ENCODE data around the gene GJA9. TPM values are rescaled to one million over a fixed set of nuclear protein-coding genes. Genes with fewer than 3 reads are reported as not detected.
"Not testable (repeated sequence)": the region's sequence is repeated elsewhere in the genome, so short reads cannot be mapped to it uniquely, and the experiment has no call there.

Gene GJA9
- total and polyA plus RNA-seq, 2 donors (not counting 1 experiment from before 2014, with no cell fraction given), result under 0.01 TPM; not detected in 1

DNA sequence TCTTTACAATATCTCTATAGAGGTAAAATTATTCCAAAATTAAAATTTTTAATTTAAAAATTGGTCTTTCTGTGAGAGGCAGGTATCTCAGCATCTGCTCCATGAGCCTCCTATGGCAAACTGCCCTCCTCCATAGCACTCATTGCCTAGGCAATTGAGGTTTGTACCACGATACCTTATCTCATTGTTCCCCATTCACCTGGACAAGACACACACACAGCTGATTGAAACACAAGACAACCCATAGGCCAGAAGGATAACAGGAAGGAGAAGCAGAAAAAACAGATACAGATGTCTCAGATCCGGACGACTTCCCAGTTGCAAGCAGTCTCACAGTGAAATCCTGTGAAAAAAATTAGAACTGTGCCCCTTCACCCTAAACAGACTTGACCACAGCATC is 36.0 kb upstream of the GJA9 start:
- H3K4me3 ChIP-seq (replicated peaks in 1 of 4; ENCODE audit: control extremely low read depth in 1 of 4, insufficient read depth in 1 of 4, low read depth in 3 of 4, low read length in 4 of 4), result no peak overlapping the region
- no peak overlapping the region for H2AFZ ChIP-seq (ENCODE audit: low read length)
- no peaks in the 10 kb centered on the region for H4K20me1 ChIP-seq (ENCODE audit: control insufficient read depth, extremely low read depth, insufficient read depth, low read length)
- no peak for TF ChIP-seq EZH2 (IDR thresholded peaks at IDR 0.05; ENCODE audit: low read length, missing control alignments)
- TF ChIP-seq, protein P1, sequence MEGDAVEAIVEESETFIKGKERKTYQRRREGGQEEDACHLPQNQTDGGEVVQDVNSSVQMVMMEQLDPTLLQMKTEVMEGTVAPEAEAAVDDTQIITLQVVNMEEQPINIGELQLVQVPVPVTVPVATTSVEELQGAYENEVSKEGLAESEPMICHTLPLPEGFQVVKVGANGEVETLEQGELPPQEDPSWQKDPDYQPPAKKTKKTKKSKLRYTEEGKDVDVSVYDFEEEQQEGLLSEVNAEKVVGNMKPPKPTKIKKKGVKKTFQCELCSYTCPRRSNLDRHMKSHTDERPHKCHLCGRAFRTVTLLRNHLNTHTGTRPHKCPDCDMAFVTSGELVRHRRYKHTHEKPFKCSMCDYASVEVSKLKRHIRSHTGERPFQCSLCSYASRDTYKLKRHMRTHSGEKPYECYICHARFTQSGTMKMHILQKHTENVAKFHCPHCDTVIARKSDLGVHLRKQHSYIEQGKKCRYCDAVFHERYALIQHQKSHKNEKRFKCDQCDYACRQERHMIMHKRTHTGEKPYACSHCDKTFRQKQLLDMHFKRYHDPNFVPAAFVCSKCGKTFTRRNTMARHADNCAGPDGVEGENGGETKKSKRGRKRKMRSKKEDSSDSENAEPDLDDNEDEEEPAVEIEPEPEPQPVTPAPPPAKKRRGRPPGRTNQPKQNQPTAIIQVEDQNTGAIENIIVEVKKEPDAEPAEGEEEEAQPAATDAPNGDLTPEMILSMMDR (conservative IDR thresholded peaks at IDR 0.05 in 1 of 2, IDR thresholded peaks at IDR 0.05 in 1 of 2; ENCODE audit: low read depth in 1 of 2, low read length in 2 of 2), result no peak
- no peaks in the 10 kb centered on the region for H3K9me3 ChIP-seq (ENCODE audit: control insufficient read depth, insufficient read depth, low read depth, low read length)
- H3K79me2 ChIP-seq (ENCODE audit: control insufficient read depth, insufficient read depth, low read length), result no peaks in the 10 kb centered on the region
- H3K9ac ChIP-seq (ENCODE audit: insufficient read depth, low read length), result no peak overlapping the region
- no peak overlapping the region for H3K27ac ChIP-seq (ENCODE audit: insufficient read depth, low read length)
- no peaks in the 10 kb centered on the region for H3K4me1 ChIP-seq (ENCODE audit: control insufficient read depth, extremely low read depth, insufficient read depth, low read length)
- no peak for DNase-seq (ENCODE audit: low read depth in 2 of 2)
- no peak overlapping the region for H3K4me2 ChIP-seq (ENCODE audit: extremely low read depth, insufficient read depth, low read length)
- no peaks in the 10 kb centered on the region for H3K27me3 ChIP-seq (ENCODE audit: control insufficient read depth, insufficient read depth, low read length)
- no peaks in the 10 kb centered on the region for H3K36me3 ChIP-seq (ENCODE audit: control insufficient read depth, insufficient read depth, low read length)

DNA sequence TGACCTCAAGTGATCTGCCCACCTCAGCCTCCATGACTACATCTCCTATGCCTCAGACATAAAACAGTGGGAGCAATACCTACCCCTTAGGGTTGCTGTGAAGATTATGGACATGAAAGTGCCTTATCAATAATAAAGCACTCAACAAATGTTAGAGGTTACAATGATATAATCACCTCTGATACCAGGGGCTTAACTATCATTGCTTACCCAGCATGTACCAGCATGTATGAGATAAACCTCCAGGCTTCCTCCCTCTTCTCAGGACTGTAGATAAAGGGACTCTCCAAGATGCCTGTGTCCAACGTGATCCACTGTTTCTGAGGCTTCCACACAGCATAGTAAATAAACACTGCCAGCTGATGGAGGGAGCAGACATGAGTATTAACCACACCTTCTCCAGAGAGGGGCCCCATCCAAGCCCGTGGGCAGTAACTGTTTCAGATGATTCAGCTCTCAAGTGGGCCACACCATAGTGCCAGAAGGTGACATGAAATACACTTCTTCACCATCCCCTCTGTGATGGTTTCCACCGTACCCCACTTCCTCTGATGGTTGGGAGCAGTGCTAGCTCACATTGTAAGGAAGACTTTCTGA is 34.1 kb upstream of the GJA9 start:
- H3K36me3 ChIP-seq (ENCODE audit: control insufficient read depth, insufficient read depth, low read length), result no peaks in the 10 kb centered on the region
- H3K4me3 ChIP-seq (replicated peaks in 1 of 4; ENCODE audit: control extremely low read depth in 1 of 4, insufficient read depth in 1 of 4, low read depth in 3 of 4, low read length in 4 of 4), result no peak overlapping the region
- no peak overlapping the region for H3K27ac ChIP-seq (ENCODE audit: insufficient read depth, low read length)
- no peak overlapping the region for H3K9ac ChIP-seq (ENCODE audit: insufficient read depth, low read length)
- H4K20me1 ChIP-seq (ENCODE audit: control insufficient read depth, extremely low read depth, insufficient read depth, low read length), result no peaks in the 10 kb centered on the region
- no peaks in the 10 kb centered on the region for H3K9me3 ChIP-seq (ENCODE audit: control insufficient read depth, insufficient read depth, low read depth, low read length)
- H2AFZ ChIP-seq (ENCODE audit: low read length), result no peak overlapping the region
- peak in 1 of 2 donors; percentile 7 for DNase-seq (ENCODE audit: low read depth in 2 of 2)
- TF ChIP-seq EZH2 (IDR thresholded peaks at IDR 0.05; ENCODE audit: low read length, missing control alignments), result no peak
- no peaks in the 10 kb centered on the region for H3K4me1 ChIP-seq (ENCODE audit: control insufficient read depth, extremely low read depth, insufficient read depth, low read length)
- H3K27me3 ChIP-seq (ENCODE audit: control insufficient read depth, insufficient read depth, low read length), result no peaks in the 10 kb centered on the region
- H3K79me2 ChIP-seq (ENCODE audit: control insufficient read depth, insufficient read depth, low read length), result no peaks in the 10 kb centered on the region
- no peak overlapping the region for H3K4me2 ChIP-seq (ENCODE audit: extremely low read depth, insufficient read depth, low read length)

DNA sequence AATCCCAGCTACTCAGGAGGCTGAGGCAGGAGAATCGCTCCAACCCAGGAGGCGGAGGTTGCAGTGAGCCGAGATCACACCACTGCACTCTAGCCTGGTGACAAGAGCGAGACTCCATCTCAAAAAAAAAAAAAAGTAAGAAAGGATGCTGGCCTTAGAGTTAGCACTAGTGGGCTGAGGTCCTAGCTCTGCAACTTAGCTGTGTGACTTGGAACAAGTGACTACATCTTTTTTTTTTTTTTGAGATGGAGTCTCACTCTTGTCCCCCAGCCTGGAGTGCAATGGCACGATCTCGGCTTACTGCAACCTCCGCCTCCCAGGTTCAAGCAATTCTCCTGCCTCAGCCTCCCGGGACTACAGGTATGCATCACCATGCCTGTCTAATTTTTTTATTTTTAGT is 33.5 kb upstream of the GJA9 start:
- H2AFZ ChIP-seq (ENCODE audit: low read length); H3K9me3 ChIP-seq (ENCODE audit: control insufficient read depth, insufficient read depth, low read depth, low read length); H3K79me2 ChIP-seq (ENCODE audit: control insufficient read depth, insufficient read depth, low read length); H3K4me1 ChIP-seq (ENCODE audit: control insufficient read depth, extremely low read depth, insufficient read depth, low read length); H3K27me3 ChIP-seq (ENCODE audit: control insufficient read depth, insufficient read depth, low read length); H3K4me2 ChIP-seq (ENCODE audit: extremely low read depth, insufficient read depth, low read length); H4K20me1 ChIP-seq (ENCODE audit: control insufficient read depth, extremely low read depth, insufficient read depth, low read length); H3K4me3 ChIP-seq (replicated peaks in 1 of 4; ENCODE audit: control extremely low read depth in 1 of 4, insufficient read depth in 1 of 4, low read depth in 3 of 4, low read length in 4 of 4); H3K27ac ChIP-seq (ENCODE audit: insufficient read depth, low read length); H3K36me3 ChIP-seq (ENCODE audit: control insufficient read depth, insufficient read depth, low read length); DNase-seq (ENCODE audit: low read depth in 2 of 2); H3K9ac ChIP-seq (ENCODE audit: insufficient read depth, low read length): not testable (repeated sequence)

DNA sequence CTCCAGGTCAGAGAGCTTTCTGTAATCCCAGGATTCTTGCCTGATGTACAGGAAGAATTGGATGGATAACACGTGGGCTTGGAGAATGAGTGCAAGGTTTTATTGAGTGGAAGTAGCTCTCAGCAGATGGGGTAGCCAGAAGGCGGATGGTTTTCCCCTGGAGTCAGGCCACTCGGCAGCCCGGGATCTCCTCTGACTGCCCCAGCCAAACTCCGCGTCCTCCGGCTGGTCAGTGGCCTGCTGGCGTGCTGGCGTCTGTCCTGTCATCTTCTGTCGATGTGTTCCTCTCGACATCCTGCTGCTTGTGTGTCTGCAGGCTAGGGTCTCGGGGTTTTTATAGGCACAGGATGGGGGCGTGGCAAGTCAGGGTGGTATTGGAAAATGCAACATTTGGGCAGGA is 27.4 kb upstream of the GJA9 start:
- Histone ChIP-seq H3K9ac (ENCODE audit: insufficient read depth, low read length) (no peak overlapping the region), H3K27me3 (ENCODE audit: control insufficient read depth, insufficient read depth, low read length) (no peaks in the 10 kb centered on the region), H3K79me2 (ENCODE audit: control insufficient read depth, insufficient read depth, low read length) (no peaks in the 10 kb centered on the region), H3K4me1 (ENCODE audit: control insufficient read depth, extremely low read depth, insufficient read depth, low read length) (no peaks in the 10 kb centered on the region), H3K4me2 (ENCODE audit: extremely low read depth, insufficient read depth, low read length) (no peak overlapping the region), H2AFZ (ENCODE audit: low read length) (no peak overlapping the region), H3K36me3 (ENCODE audit: control insufficient read depth, insufficient read depth, low read length) (no peaks in the 10 kb centered on the region), H3K4me3 (replicated peaks in 1 of 4; ENCODE audit: control extremely low read depth in 1 of 4, insufficient read depth in 1 of 4, low read depth in 3 of 4, low read length in 4 of 4) (no peak overlapping the region), H3K9me3 (ENCODE audit: control insufficient read depth, insufficient read depth, low read depth, low read length) (no peaks in the 10 kb centered on the region), H3K27ac (ENCODE audit: insufficient read depth, low read length) (no peak overlapping the region), H4K20me1 (ENCODE audit: control insufficient read depth, extremely low read depth, insufficient read depth, low read length) (no peaks in the 10 kb centered on the region)
- DNase-seq (ENCODE audit: low read depth in 2 of 2), result no peak
- no peak for TF ChIP-seq EZH2 (IDR thresholded peaks at IDR 0.05; ENCODE audit: low read length, missing control alignments)
- TF ChIP-seq, protein P1 (conservative IDR thresholded peaks at IDR 0.05 in 1 of 2, IDR thresholded peaks at IDR 0.05 in 1 of 2; ENCODE audit: low read depth in 1 of 2, low read length in 2 of 2), result no peak

Data from fibroblast of lung (primary cell).